Stimulated activated effector memory CD8-positive, alpha-beta T cell treated with anti-CD3 and anti-CD28 coated beads, Interleukin-12 subunit alpha, Interleukin-12 subunit beta, amount 100 ng/mL, for 72 hours (primary cell): ENCODE data around the gene PLXDC2.

Experiments used
- ATAC-seq: fragments of 150-1000 bp; cut with Tn5 transposase; 2 replicates; pipeline ENCODE4 v1.10.0; 2021
- DNase-seq, 2 donors: peaks; one replicate each; pipeline ENCODE4 v3.0.0; 2021 to 2022; ENCODE audit warnings: low spot score in 2 of 2
- H3K27ac Mint-ChIP-seq: one replicate; pipeline ENCODE4 v1.8.0; 2022; ENCODE audit warnings: mild to moderate bottlenecking, mixed read lengths
- H3K36me3 Mint-ChIP-seq: one replicate; pipeline ENCODE4 v1.8.0; 2022; ENCODE audit warnings: mild to moderate bottlenecking, mixed read lengths
- H3K4me1 Mint-ChIP-seq: one replicate; pipeline ENCODE4 v1.8.0; 2022; ENCODE audit warnings: mixed read lengths
- H3K4me3 Mint-ChIP-seq: one replicate; pipeline ENCODE4 v1.8.0; 2022; ENCODE audit warnings: mild to moderate bottlenecking, mixed read lengths
- H3K9me3 Mint-ChIP-seq: one replicate; pipeline ENCODE4 v1.8.0; 2022; ENCODE audit warnings: mixed read lengths

The PLXDC2 gene

DNA sequence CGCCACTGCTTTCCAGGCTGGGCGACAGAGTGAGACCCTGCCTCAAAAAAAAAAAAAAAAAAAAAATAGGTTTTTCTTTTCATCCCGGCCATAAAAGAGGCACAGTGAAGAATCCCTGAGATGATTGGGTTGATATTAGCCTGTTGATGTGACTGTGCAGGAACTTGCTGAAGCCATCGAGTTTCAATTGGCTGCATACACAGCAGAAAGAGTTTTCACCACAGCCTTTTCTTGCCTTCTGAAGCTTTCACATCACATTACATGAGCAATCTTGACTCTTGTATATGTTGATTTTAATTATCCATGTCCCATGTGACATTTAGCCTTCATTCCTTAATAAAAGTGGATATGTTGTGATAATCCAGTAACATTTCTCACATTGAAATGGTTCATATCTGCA is 14.9 kb upstream of the PLXDC2 start:
- Mint-ChIP-seq H3K4me1 (no peaks in the 10 kb centered on the region), H3K9me3 (peaks cover 13% of the 10 kb centered on the region), H3K4me3 (no peak overlapping the region), H3K36me3 (no peaks in the 10 kb centered on the region), H3K27ac (no peak overlapping the region)
- ATAC-seq (no peak), DNase-seq (no peak)

DNA sequence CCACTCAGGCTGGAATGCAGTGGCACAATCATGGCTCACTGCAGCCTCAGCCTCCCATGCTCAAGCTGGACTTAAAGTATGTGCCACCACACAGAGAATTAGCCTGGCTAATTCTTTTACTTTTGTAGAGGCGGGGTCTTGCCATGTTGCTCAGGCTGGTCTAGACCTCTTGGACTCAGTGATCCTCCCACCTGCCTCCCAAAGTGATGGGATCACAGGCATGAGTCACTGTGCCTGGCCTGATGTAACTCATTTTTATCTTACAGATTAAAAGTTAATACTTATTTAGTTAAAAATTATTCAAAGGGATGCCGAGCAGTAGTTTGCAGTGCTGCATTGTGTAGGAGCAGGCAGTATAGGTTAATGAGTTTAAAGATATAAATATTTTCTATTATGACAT is 12.6 kb upstream of the PLXDC2 start:
- no peak overlapping the region for H3K4me3 Mint-ChIP-seq
- no peaks in the 10 kb centered on the region for H3K4me1 Mint-ChIP-seq
- DNase-seq (no peak), ATAC-seq (no peak)
- no peak overlapping the region for H3K27ac Mint-ChIP-seq
- H3K9me3 Mint-ChIP-seq = peaks cover 12% of the 10 kb centered on the region
- H3K36me3 Mint-ChIP-seq = no peaks in the 10 kb centered on the region

DNA sequence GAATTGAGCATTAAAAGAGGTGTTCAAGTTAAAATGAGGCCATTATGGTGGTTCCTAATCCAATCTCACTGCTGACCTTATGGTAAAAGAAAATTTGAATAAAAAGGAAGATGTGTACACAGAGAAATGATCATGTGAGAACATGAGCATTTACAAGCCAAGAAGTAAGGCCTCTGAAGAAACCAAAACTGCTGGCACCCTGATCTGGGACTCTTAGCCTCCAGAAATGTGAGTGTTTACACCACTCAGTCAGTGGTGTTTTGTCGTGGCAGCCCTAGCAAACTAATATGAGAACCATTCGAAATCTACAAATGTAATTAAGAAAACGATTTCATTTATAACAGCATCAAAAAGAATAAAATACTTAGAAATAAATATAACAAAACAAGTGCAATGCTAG is 6.8 kb upstream of the PLXDC2 start:
- no peak overlapping the region for H3K27ac Mint-ChIP-seq
- ATAC-seq = no peak
- no peak for DNase-seq
- peaks cover 8% of the 10 kb centered on the region for H3K9me3 Mint-ChIP-seq
- no peak overlapping the region for H3K4me3 Mint-ChIP-seq
- no peaks in the 10 kb centered on the region for H3K36me3 Mint-ChIP-seq
- H3K4me1 Mint-ChIP-seq = no peaks in the 10 kb centered on the region

DNA sequence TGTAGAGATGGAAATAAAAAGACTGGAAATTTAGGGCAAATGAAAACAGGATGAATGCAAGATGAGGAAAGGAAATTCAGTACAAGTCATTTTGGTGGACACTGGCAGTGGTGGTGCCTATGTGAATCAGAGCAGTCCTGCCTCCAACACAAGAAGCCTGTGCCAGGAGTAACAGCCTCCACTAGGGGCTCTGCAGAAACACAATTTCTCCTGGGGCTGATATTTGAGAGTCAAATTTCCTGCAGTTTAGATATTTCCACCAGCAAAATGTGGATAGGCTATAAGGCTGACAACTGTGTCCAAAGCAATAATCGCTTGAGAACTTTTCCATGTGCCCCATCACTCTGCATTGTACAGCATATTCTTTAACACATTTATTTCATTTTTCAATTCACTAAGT is 4.7 kb upstream of the PLXDC2 start:
- no peaks in the 10 kb centered on the region for H3K36me3 Mint-ChIP-seq
- no peak overlapping the region for H3K27ac Mint-ChIP-seq
- H3K4me1 Mint-ChIP-seq = no peaks in the 10 kb centered on the region
- no peak for ATAC-seq
- DNase-seq = no peak
- peaks cover 4% of the 10 kb centered on the region for H3K9me3 Mint-ChIP-seq
- no peak overlapping the region for H3K4me3 Mint-ChIP-seq

DNA sequence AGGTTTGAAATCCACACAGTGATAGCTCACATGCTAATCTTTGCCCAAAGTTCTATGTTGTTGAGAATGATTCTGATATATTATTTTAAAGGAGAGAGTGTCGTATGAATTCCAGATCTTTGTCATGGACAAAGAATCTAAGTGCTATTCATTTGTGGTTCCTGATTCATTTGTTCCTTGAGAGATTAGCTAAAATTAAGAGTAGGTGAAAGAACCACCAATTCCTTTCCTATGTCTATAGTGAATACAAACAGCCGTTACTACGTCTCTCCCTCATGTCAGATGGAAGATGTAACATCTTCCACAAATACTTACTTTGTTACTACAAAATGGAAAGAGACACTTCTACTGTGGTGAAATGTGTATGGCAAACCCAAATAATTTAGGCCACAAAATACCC is 3.3 kb upstream of the PLXDC2 start:
- no peaks in the 10 kb centered on the region for H3K4me1 Mint-ChIP-seq
- H3K27ac Mint-ChIP-seq = no peak overlapping the region
- H3K4me3 Mint-ChIP-seq = no peak overlapping the region
- ATAC-seq = no peak
- H3K9me3 Mint-ChIP-seq = peaks cover 4% of the 10 kb centered on the region
- no peaks in the 10 kb centered on the region for H3K36me3 Mint-ChIP-seq
- DNase-seq = no peak

DNA sequence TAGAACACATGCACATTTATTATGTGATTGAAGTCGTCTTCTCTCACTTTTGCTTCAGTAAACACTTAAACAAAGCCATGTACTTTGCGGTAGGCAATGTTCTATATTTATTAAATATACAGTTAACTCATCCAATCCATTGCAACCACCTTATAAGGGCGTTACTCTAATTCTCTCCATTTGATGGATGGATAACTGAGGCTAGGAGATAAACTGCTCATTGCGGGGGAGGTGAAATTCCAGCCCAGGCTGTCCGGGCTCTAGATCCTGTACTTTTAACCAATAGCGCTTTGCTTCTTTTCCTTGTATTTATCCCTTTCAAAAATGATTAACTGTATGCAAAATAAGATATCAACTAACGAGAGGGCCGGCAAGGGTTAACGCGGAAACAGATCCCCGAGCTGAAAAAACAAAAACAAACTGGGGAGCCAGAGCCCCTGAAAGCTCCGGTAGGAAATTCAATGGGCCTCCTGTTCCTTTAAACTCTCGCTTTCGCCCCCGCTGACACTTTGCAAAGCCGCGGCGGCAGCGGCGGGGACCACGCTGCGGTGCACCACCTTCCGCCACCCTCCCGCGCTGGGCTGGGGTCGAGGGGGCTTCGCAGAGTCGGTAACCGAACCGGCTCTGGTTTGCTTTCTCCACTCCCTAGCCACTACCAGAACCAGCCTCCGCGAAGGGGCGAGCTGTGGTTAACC is 1.0 kb upstream of the PLXDC2 start:
- ATAC-seq (peak; percentile 17), DNase-seq (no peak)
- Mint-ChIP-seq H3K9me3 (peaks cover 4% of the 10 kb centered on the region), H3K36me3 (no peaks in the 10 kb centered on the region), H3K4me3 (no peak overlapping the region), H3K27ac (no peak overlapping the region), H3K4me1 (no peaks in the 10 kb centered on the region)

DNA sequence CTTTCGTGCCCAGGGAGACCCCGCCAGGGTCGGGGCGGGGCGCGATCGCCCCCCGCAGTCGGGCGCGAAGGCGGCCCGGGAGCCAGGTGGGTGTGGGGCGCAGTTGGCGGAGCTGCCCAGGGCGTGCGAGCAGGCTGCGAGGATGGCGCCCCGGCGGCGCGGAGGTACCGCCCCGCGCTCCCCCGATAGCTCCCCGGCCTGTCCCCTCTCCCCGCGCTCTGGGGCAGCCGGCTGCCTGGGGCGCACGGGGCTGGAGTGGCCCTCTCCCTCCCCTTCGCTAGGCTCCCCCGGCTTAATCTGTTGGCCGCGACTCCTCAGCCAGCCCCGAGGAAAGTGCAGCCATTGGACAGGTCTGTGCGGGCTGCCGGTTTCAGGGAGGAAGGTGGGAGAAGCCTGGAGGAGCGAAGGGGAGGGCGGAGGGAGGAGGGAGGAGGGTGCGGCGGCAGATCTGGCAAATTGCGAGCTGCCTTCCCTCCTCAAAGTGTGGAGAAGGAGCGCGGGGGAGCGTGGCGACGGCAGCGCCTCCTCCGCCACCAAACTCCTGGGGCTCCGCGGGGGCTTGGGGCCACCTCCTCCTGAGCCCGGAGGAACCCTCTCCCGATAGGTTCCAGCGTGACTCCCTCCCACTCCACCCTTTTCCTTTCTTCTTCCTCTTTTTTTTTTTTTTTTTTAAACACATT is 361 bp upstream of the PLXDC2 start:
- Mint-ChIP-seq H3K36me3 (no peaks in the 10 kb centered on the region), H3K27ac (no peak overlapping the region), H3K4me3 (peak overlapping the region; percentile 57), H3K4me1 (no peaks in the 10 kb centered on the region), H3K9me3 (peaks cover 4% of the 10 kb centered on the region)
- ATAC-seq = peak; percentile 35
- no peak for DNase-seq

DNA sequence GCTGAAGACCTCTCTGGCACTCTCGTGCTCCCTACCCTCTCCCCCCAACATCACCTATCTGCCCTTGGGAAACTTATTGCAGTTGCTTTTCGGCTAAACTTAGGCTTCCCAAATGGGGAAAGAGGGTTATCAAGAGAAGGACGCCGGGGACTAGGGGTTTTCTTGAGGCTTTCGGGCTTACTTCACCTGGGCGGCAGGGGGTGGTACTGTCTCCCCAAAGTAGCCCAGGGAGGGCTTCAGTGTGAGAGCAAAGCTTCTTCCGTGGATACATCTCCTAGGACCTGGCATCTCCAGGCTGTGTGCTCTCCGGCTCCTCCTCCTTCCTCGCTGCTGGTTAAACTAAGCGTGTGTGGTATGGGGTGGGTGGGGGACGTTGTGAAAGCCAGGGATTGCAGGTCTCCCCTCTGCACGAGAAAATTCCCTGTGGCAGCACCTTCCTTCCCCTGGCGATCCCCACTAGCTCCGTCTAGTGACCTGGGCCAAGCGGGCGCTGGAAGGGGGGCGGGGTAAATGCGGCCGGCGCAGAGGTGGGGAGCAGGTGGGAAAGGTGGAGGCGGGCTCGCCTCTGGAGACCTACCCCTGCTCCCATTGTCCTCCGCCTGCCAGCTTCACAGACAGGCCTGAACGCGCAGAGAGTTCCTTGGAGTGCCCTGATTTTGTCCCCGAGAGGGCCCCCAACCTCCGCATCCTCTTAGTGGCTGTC is 1.1 kb downstream of the PLXDC2 start:
- H3K4me3 Mint-ChIP-seq = peak overlapping the region; percentile 57
- ATAC-seq = no peak

DNA sequence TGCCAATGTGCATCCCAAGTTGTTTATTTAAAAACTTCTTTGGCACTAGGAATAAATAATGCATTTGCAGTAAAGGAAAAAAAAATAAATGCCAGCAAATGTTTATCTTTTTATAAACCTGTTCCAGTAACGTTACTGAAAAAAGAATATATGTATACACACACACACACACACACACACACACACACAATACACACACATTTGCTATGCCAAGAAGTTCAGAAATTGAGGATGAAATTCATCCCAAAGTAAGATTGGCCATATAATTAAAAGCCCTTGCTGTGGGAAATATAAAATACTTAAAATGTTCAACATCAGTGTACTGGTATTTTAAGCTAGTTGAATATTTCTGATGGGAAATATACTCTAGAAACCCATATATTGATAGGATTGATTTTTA is 2.6 kb downstream of the PLXDC2 start:
- Mint-ChIP-seq H3K4me1 (no peaks in the 10 kb centered on the region), H3K9me3 (peaks cover 5% of the 10 kb centered on the region), H3K36me3 (no peaks in the 10 kb centered on the region), H3K27ac (no peak overlapping the region), H3K4me3 (no peak overlapping the region)
- ATAC-seq = no peak
- no peak for DNase-seq

More for the DNA sequence above, 1.1 kb downstream of the PLXDC2 start:
- no peaks in the 10 kb centered on the region for H3K4me1 Mint-ChIP-seq
- peaks cover 9% of the 10 kb centered on the region for H3K9me3 Mint-ChIP-seq
- H3K36me3 Mint-ChIP-seq = no peaks in the 10 kb centered on the region
- no peak overlapping the region for H3K27ac Mint-ChIP-seq
- no peak for DNase-seq

DNA sequence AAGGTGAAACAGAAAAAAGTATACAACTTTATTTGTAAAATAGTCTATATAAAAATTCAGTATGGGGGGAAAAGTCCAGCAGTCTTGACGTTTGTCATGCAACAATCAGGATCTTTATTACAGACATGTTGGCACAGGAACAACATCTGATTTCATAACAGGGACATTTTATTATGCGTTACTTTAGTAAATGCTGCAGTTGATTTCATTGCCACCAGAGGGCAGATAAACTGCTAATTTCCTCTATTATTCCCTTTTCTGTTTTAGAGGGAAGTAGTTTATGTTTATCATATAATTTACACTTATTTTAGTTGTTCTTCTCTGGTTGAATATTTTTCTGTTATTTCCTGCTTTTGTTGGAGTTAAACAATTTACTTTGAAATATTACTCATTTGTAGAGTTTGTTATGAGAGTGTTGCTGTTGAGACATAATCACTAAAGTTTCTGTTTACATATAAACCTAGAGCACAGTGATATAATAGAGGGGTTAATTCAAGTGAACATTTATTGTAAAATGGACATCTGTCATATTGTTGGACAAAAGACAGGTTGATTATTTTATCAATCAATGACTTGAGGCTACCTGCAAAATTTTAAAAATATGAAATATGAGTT is 3.3 kb downstream of the PLXDC2 start:
- no peak for ATAC-seq
- Mint-ChIP-seq H3K27ac (no peak overlapping the region), H3K9me3 (peaks cover 5% of the 10 kb centered on the region), H3K4me1 (no peaks in the 10 kb centered on the region), H3K36me3 (no peaks in the 10 kb centered on the region), H3K4me3 (no peak overlapping the region)
- DNase-seq = no peak

DNA sequence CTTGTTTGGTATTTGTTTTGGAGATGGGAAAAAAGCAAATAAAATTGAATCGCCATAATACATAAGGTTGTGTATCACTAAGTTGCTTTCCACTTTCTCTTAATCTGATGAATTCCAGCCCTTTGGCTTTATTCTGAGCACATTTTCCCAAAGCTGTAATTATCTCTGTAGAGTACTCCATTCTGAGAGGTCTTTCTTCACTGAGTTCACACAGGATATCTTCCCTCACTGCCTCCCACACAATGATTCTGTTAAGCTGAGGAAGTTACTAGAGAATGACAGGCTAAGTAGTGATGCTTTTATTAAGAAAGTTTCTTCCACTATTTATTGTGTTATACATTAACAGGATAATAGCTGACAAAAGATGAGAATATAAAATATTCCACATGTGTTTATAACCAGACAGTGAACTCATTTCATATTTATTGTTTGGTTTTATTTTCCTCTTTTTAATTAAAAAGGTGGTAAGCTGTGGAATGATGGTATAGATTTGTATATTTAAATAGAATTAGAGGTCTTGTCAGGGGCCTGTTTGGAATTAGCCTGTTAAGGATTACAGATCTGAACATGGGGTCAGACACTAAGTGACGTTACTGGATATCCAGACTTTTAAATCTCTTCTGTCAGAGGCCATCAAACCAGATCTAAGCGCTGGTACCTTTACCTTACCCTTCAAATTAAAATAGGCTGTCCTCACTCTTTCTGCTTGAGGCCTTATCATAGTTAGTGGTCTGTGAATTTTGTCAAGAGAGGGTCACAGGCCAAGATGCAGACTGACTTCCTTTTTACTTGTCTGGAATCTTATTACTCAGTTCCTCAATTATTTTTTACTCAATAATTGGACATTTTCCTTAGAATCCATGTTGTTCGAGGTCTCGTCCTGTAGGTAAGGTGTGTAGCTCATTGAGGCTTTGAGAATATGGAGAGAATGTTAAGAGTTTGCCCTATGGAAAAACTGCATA is 8.4 kb downstream of the PLXDC2 start:
- Mint-ChIP-seq H3K36me3 (no peaks in the 10 kb centered on the region), H3K27ac (no peak overlapping the region), H3K9me3 (peaks cover 11% of the 10 kb centered on the region), H3K4me3 (no peak overlapping the region), H3K4me1 (no peaks in the 10 kb centered on the region)
- DNase-seq = no peak
- no peak for ATAC-seq

DNA sequence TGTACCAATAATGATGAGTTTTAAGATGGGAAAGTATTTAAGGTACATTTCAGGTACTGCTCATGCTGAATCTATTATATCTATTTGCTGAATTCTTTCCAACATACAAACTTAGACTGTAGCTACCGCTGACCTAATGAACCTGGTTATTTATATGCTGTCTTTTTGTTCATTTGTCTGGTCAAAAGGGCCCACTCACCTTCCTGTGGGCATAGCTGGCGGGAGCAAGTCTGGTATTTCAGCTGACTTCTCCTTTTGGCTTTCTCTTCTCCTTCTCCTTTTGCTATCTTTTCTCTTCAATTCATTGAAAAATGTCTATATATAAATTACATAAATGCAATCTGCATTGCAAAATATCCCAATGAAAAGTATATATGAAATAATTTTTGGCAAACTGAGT is 9.5 kb downstream of the PLXDC2 start:
- Mint-ChIP-seq H3K27ac (no peak overlapping the region), H3K36me3 (no peaks in the 10 kb centered on the region), H3K4me3 (no peak overlapping the region), H3K4me1 (no peaks in the 10 kb centered on the region), H3K9me3 (peaks cover 12% of the 10 kb centered on the region)
- no peak for ATAC-seq
- DNase-seq = no peak

DNA sequence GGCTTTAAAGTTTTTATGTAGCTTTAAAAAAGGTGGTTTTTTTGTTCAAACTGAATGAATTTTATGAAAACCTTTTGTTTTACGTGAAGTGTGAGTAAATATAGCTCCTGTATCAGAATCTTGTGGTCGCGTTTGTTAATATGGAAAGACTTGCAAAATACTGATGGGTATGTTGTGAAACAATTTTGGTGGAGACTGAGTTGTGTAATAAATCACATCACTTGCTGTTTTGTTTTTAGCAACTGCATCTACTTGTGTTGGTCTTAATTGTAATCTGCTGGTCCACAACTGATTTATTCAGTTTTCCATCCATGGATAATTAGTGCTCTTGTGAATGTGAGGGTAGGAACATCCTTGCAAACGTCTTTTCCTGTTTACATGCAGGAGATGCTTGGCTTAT is 10.5 kb downstream of the PLXDC2 start:
- H3K27ac Mint-ChIP-seq = no peak overlapping the region
- DNase-seq (no peak), ATAC-seq (no peak)
- no peak overlapping the region for H3K4me3 Mint-ChIP-seq
- no peaks in the 10 kb centered on the region for H3K36me3 Mint-ChIP-seq
- no peaks in the 10 kb centered on the region for H3K4me1 Mint-ChIP-seq
- peaks cover 11% of the 10 kb centered on the region for H3K9me3 Mint-ChIP-seq

DNA sequence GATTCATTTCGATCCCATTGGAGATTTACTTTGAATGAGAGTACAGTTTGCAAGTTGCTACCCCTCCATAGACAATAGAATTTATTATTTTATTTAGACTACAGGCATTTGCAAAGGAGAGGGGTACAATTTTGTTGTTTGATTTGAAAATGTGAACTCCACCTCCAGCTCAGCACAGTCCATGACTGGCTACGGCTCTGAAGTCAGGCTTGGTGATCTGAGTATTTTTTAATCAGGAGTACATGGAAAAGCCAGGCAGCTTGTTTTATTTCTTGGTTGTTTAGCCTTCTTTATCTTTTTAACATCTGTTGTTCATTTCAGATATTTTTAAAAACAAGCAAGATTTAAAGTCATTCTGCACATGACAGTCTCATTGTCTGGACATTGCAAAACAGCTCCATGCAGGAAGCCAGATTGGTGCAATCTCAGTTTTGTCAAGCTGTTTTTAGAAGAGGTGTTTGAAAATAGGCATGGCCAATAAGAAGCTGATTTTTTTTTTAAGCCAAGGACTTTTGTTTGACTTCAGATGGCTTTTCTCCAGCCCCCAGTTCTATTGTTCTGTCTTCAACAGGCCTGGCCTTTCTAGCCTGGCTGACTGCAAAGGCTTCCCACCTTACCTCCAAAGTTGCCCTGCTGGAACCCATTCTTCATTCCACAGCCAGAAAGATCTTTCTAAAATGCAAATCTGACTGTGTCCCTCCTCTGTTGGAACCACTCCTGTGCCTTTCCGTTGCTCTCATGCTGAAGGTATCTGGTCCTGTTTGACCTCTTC is 12.2 kb downstream of the PLXDC2 start:
- peaks cover 11% of the 10 kb centered on the region for H3K9me3 Mint-ChIP-seq
- no peaks in the 10 kb centered on the region for H3K36me3 Mint-ChIP-seq
- H3K27ac Mint-ChIP-seq = no peak overlapping the region
- no peaks in the 10 kb centered on the region for H3K4me1 Mint-ChIP-seq
- H3K4me3 Mint-ChIP-seq = no peak overlapping the region
- ATAC-seq (no peak), DNase-seq (no peak)
